COLO668 (cell line): ENCODE results near the gene MRM1.

Experiments used
- DNase-seq: peaks from one replicate; lab custom pipeline; 2025; ENCODE audit not compliant: unreplicated experiment; lab: John Stamatoyannopoulos, UW

The MRM1 gene

GRCh38 chr17:36601303-36602029 is at the start of gene MRM1:
Gene MRM1 (plus strand): TSS chr17:36601583. CDS start chr17:36601811, 228 bp downstream.
- DNase-seq: peak; percentile 87

GRCh38 chr17:36553459-36553858 is 47.9 kb upstream of the MRM1 start:
- no peak for DNase-seq

GRCh38 chr17:36566081-36566480 is 35.3 kb upstream of the MRM1 start:
- DNase-seq: no peak

- DNase-seq: no peak
Measured at GRCh38 chr17:36575028-36575427, 26.4 kb upstream of the MRM1 start.

- DNase-seq: no peak
Measured at GRCh38 chr17:36576793-36577192, 24.6 kb upstream of the MRM1 start.

- DNase-seq: no peak
Measured at GRCh38 chr17:36578671-36579070, 22.7 kb upstream of the MRM1 start.

- DNase-seq: no peak
Measured at GRCh38 chr17:36583787-36584186, 17.6 kb upstream of the MRM1 start.

GRCh38 chr17:36586138-36586537 is 15.2 kb upstream of the MRM1 start:
- no peak for DNase-seq

GRCh38 chr17:36590082-36590481 is 11.3 kb upstream of the MRM1 start:
- DNase-seq: no peak

- peak; percentile 81 for DNase-seq
Measured at GRCh38 chr17:36591434-36592315, 9.7 kb upstream of the MRM1 start, which contains the start of gene DHRS11. Gene DHRS11 (plus strand): TSS chr17:36591879. CDS start chr17:36592010, 131 bp downstream.

GRCh38 chr17:36592316-36592715 is 9.1 kb upstream of the MRM1 start:
- DNase-seq: no peak

- no peak for DNase-seq
Measured at GRCh38 chr17:36592716-36593321, 8.6 kb upstream of the MRM1 start.

- no peak for DNase-seq
Measured at GRCh38 chr17:36593656-36594316, 7.6 kb upstream of the MRM1 start.

- no peak for DNase-seq
Measured at GRCh38 chr17:36594626-36595401, 6.6 kb upstream of the MRM1 start.

GRCh38 chr17:36597226-36597625 is 4.2 kb upstream of the MRM1 start:
- no peak for DNase-seq

- no peak for DNase-seq
Measured at GRCh38 chr17:36597866-36598777, 3.3 kb upstream of the MRM1 start.

GRCh38 chr17:36598951-36599401 is 2.4 kb upstream of the MRM1 start:
- DNase-seq: no peak

- DNase-seq: no peak
Measured at GRCh38 chr17:36599546-36600250, 1.7 kb upstream of the MRM1 start.

- no peak for DNase-seq
Measured at GRCh38 chr17:36600465-36600864, 918 bp upstream of the MRM1 start.
